ENCODE data around the gene CHCHD3.

The CHCHD3 gene

DNA sequence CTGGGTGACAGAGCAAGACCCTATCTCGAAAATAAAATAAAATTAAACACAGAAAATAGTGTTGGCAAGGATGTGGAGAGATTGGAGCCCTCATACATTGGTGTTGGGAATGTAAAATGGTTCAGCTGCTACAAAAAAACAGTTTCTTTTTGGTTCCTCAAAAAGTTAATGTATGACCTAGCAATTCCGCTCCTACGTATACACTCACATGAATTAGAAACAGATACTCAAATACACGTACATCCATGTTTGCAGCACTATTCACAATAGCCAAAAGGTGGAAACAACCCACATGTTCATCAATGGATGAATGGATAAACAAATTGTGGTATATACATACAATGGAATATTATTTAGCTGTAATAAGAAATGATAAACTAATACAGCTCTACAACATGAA is 28.4 kb upstream of the CHCHD3 start:
- Histone ChIP-seq H3K36me3 (ENCODE audit: control insufficient read depth, insufficient read depth, low read length) (no peaks in the 10 kb centered on the region), H3K9ac (ENCODE audit: low read length) (no peak overlapping the region), H3K4me3 (ENCODE audit: low read length) (no peak overlapping the region), H3K9me3 (ENCODE audit: control insufficient read depth, low read length) (no peaks in the 10 kb centered on the region), H3K27me3 (ENCODE audit: control insufficient read depth, insufficient read depth, low read length) (no peaks in the 10 kb centered on the region), H3K4me1 (ENCODE audit: control insufficient read depth, insufficient read depth, low read length) (no peaks in the 10 kb centered on the region)

DNA sequence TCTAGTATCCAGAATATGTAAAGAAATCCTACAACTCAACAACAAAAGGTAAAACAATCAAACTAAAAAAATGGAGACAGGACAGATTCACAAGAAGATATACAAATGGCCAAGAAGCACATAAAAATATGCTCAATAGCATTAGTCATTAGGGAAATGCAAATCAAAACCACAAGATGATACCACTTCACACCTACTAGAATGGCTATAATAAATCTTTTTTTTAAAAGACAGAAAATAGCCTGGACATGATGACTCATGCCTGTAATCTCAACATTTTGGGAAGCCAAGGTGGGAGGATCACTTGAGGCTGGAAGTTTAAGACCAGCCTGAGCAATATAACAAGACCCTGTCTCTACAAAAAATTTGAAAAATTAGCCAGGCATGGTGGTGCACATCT is 27.9 kb upstream of the CHCHD3 start:
- Histone ChIP-seq H3K27me3 (ENCODE audit: control insufficient read depth, insufficient read depth, low read length) (no peaks in the 10 kb centered on the region), H3K4me1 (ENCODE audit: control insufficient read depth, insufficient read depth, low read length) (no peaks in the 10 kb centered on the region), H3K9me3 (ENCODE audit: control insufficient read depth, low read length) (no peaks in the 10 kb centered on the region), H3K36me3 (ENCODE audit: control insufficient read depth, insufficient read depth, low read length) (no peaks in the 10 kb centered on the region), H3K4me3 (ENCODE audit: low read length) (no peak overlapping the region), H3K9ac (ENCODE audit: low read length) (no peak overlapping the region)

GRCh38 chr7:133108023-133108422 is 26.1 kb upstream of the CHCHD3 start:
- Histone ChIP-seq H3K27me3 (ENCODE audit: control insufficient read depth, insufficient read depth, low read length) (no peaks in the 10 kb centered on the region), H3K4me3 (ENCODE audit: low read length) (no peak overlapping the region), H3K36me3 (ENCODE audit: control insufficient read depth, insufficient read depth, low read length) (no peaks in the 10 kb centered on the region), H3K9me3 (ENCODE audit: control insufficient read depth, low read length) (no peaks in the 10 kb centered on the region), H3K4me1 (ENCODE audit: control insufficient read depth, insufficient read depth, low read length) (no peaks in the 10 kb centered on the region), H3K9ac (ENCODE audit: low read length) (no peak overlapping the region)

- Histone ChIP-seq H3K4me1 (ENCODE audit: control insufficient read depth, insufficient read depth, low read length) (no peaks in the 10 kb centered on the region), H3K4me3 (ENCODE audit: low read length) (no peak overlapping the region), H3K9ac (ENCODE audit: low read length) (no peak overlapping the region), H3K9me3 (ENCODE audit: control insufficient read depth, low read length) (no peaks in the 10 kb centered on the region), H3K27me3 (ENCODE audit: control insufficient read depth, insufficient read depth, low read length) (no peaks in the 10 kb centered on the region), H3K36me3 (ENCODE audit: control insufficient read depth, insufficient read depth, low read length) (no peaks in the 10 kb centered on the region)
These were observed 20.6 kb upstream of the CHCHD3 start for GRCh38 chr7:133102276-133103060.

- Histone ChIP-seq H3K4me3 (ENCODE audit: low read length) (no peak overlapping the region), H3K9ac (ENCODE audit: low read length) (no peak overlapping the region), H3K27me3 (ENCODE audit: control insufficient read depth, insufficient read depth, low read length) (no peaks in the 10 kb centered on the region), H3K36me3 (ENCODE audit: control insufficient read depth, insufficient read depth, low read length) (no peaks in the 10 kb centered on the region), H3K4me1 (ENCODE audit: control insufficient read depth, insufficient read depth, low read length) (no peaks in the 10 kb centered on the region), H3K9me3 (ENCODE audit: control insufficient read depth, low read length) (no peaks in the 10 kb centered on the region)
These were observed 17.9 kb upstream of the CHCHD3 start for GRCh38 chr7:133099633-133100286.

- no peaks in the 10 kb centered on the region for H3K36me3 ChIP-seq (ENCODE audit: control insufficient read depth, insufficient read depth, low read length)
- H3K9ac ChIP-seq (ENCODE audit: low read length) = no peak overlapping the region
- no peak overlapping the region for H3K4me3 ChIP-seq (ENCODE audit: low read length)
- no peaks in the 10 kb centered on the region for H3K9me3 ChIP-seq (ENCODE audit: control insufficient read depth, low read length)
- no peaks in the 10 kb centered on the region for H3K4me1 ChIP-seq (ENCODE audit: control insufficient read depth, insufficient read depth, low read length)
- H3K27me3 ChIP-seq (ENCODE audit: control insufficient read depth, insufficient read depth, low read length) = no peaks in the 10 kb centered on the region
These were observed 13.3 kb upstream of the CHCHD3 start for GRCh38 chr7:133095119-133095671.

GRCh38 chr7:133091943-133092464 is 10.1 kb upstream of the CHCHD3 start:
- no peaks in the 10 kb centered on the region for H3K27me3 ChIP-seq (ENCODE audit: control insufficient read depth, insufficient read depth, low read length)

GRCh38 chr7:133082390-133082766 is 488 bp upstream of the CHCHD3 start:
- Histone ChIP-seq H3K9ac (ENCODE audit: low read length) (no peak overlapping the region), H3K36me3 (ENCODE audit: control insufficient read depth, insufficient read depth, low read length) (no peaks in the 10 kb centered on the region), H3K9me3 (ENCODE audit: control insufficient read depth, low read length) (no peaks in the 10 kb centered on the region), H3K4me1 (ENCODE audit: control insufficient read depth, insufficient read depth, low read length) (peaks cover 14% of the 10 kb centered on the region), H3K27me3 (ENCODE audit: control insufficient read depth, insufficient read depth, low read length) (no peaks in the 10 kb centered on the region), H3K4me3 (ENCODE audit: low read length) (no peak overlapping the region)

More at GRCh38 chr7:133091943-133092464, 10.1 kb upstream of the CHCHD3 start:
- H3K4me3 ChIP-seq (ENCODE audit: low read length) = no peak overlapping the region
- no peak overlapping the region for H3K9ac ChIP-seq (ENCODE audit: low read length)
- H3K9me3 ChIP-seq (ENCODE audit: control insufficient read depth, low read length) = no peaks in the 10 kb centered on the region
- H3K4me1 ChIP-seq (ENCODE audit: control insufficient read depth, insufficient read depth, low read length) = no peaks in the 10 kb centered on the region
- H3K36me3 ChIP-seq (ENCODE audit: control insufficient read depth, insufficient read depth, low read length) = no peaks in the 10 kb centered on the region

GRCh38 chr7:133081119-133081598 is 731 bp downstream of the CHCHD3 start:
- H3K4me1 ChIP-seq (ENCODE audit: control insufficient read depth, insufficient read depth, low read length) = peaks cover 14% of the 10 kb centered on the region
- H3K9me3 ChIP-seq (ENCODE audit: control insufficient read depth, low read length) = no peaks in the 10 kb centered on the region
- H3K27me3 ChIP-seq (ENCODE audit: control insufficient read depth, insufficient read depth, low read length) = no peaks in the 10 kb centered on the region
- H3K9ac ChIP-seq (ENCODE audit: low read length) = peak overlapping the region; percentile 67
- no peaks in the 10 kb centered on the region for H3K36me3 ChIP-seq (ENCODE audit: control insufficient read depth, insufficient read depth, low read length)
- peak overlapping the region; percentile 56 for H3K4me3 ChIP-seq (ENCODE audit: low read length)

GRCh38 chr7:133079296-133079695 is 2.6 kb downstream of the CHCHD3 start:
- H3K4me1 ChIP-seq (ENCODE audit: control insufficient read depth, insufficient read depth, low read length) = peaks cover 14% of the 10 kb centered on the region

GRCh38 chr7:133077394-133077793 is 4.5 kb downstream of the CHCHD3 start:
- no peak overlapping the region for H3K9ac ChIP-seq (ENCODE audit: low read length)
- H3K4me1 ChIP-seq (ENCODE audit: control insufficient read depth, insufficient read depth, low read length) = peaks cover 14% of the 10 kb centered on the region

More at GRCh38 chr7:133079296-133079695, 2.6 kb downstream of the CHCHD3 start:
- Histone ChIP-seq H3K9ac (ENCODE audit: low read length) (no peak overlapping the region), H3K27me3 (ENCODE audit: control insufficient read depth, insufficient read depth, low read length) (no peaks in the 10 kb centered on the region), H3K9me3 (ENCODE audit: control insufficient read depth, low read length) (no peaks in the 10 kb centered on the region), H3K36me3 (ENCODE audit: control insufficient read depth, insufficient read depth, low read length) (no peaks in the 10 kb centered on the region), H3K4me3 (ENCODE audit: low read length) (no peak overlapping the region)

GRCh38 chr7:133076142-133076541 is 5.7 kb downstream of the CHCHD3 start:
- Histone ChIP-seq H3K4me3 (ENCODE audit: low read length) (no peak overlapping the region), H3K4me1 (ENCODE audit: control insufficient read depth, insufficient read depth, low read length) (peaks cover 13% of the 10 kb centered on the region), H3K36me3 (ENCODE audit: control insufficient read depth, insufficient read depth, low read length) (no peaks in the 10 kb centered on the region), H3K9ac (ENCODE audit: low read length) (no peak overlapping the region), H3K27me3 (ENCODE audit: control insufficient read depth, insufficient read depth, low read length) (no peaks in the 10 kb centered on the region), H3K9me3 (ENCODE audit: control insufficient read depth, low read length) (no peaks in the 10 kb centered on the region)

More at GRCh38 chr7:133077394-133077793, 4.5 kb downstream of the CHCHD3 start:
- Histone ChIP-seq H3K36me3 (ENCODE audit: control insufficient read depth, insufficient read depth, low read length) (no peaks in the 10 kb centered on the region), H3K4me3 (ENCODE audit: low read length) (no peak overlapping the region), H3K9me3 (ENCODE audit: control insufficient read depth, low read length) (no peaks in the 10 kb centered on the region), H3K27me3 (ENCODE audit: control insufficient read depth, insufficient read depth, low read length) (no peaks in the 10 kb centered on the region)

All from mucosa of stomach (tissue), 1 donor.